COLO668 (cell line): ENCODE data around the gene C1QL1.

Source experiments
- DNase-seq: peaks from one replicate; lab custom pipeline; 2025; ENCODE audit not compliant: unreplicated experiment; lab: John Stamatoyannopoulos, UW

C1QL1 gene

GRCh38 chr17:44968225-44969143, at the start of gene C1QL1:
TSS of gene C1QL1 (minus strand) at chr17:44968303. CDS start at chr17:44968048, 255 bp downstream.
- DNase-seq: peak; percentile 85

- DNase-seq: no peak
These were observed 48.7 kb upstream of the C1QL1 start for GRCh38 chr17:45016823-45017222.

- no peak for DNase-seq
These were observed 48.1 kb upstream of the C1QL1 start for GRCh38 chr17:45016237-45016636.

GRCh38 chr17:45013021-45013997, 45.2 kb upstream of the C1QL1 start:
- DNase-seq: peak; percentile 12

- no peak for DNase-seq
These were observed 43.7 kb upstream of the C1QL1 start for GRCh38 chr17:45011767-45012166.

- DNase-seq: peak; percentile 44
These were observed 41.8 kb upstream of the C1QL1 start for GRCh38 chr17:45009676-45010467.

GRCh38 chr17:45008216-45008615, 40.1 kb upstream of the C1QL1 start:
- peak; percentile 7 for DNase-seq

GRCh38 chr17:45006927-45007461, 38.9 kb upstream of the C1QL1 start:
- DNase-seq: no peak

- DNase-seq: no peak
These were observed 37.6 kb upstream of the C1QL1 start for GRCh38 chr17:45005700-45006099.

GRCh38 chr17:45004388-45004787, 36.3 kb upstream of the C1QL1 start:
- no peak for DNase-seq

- DNase-seq: no peak
These were observed 35.8 kb upstream of the C1QL1 start for GRCh38 chr17:45003877-45004276.

- DNase-seq: peak; percentile 39
These were observed 33.2 kb upstream of the C1QL1 start for GRCh38 chr17:45001310-45001709.

GRCh38 chr17:44999433-44999832, 31.3 kb upstream of the C1QL1 start:
- DNase-seq: no peak

- DNase-seq: no peak
These were observed 30.5 kb upstream of the C1QL1 start for GRCh38 chr17:44998646-44999045.

GRCh38 chr17:44997733-44998520, 29.8 kb upstream of the C1QL1 start:
- peak; percentile 6 for DNase-seq

GRCh38 chr17:44996304-44996703, 28.2 kb upstream of the C1QL1 start:
- no peak for DNase-seq

- no peak for DNase-seq
These were observed 27.4 kb upstream of the C1QL1 start for GRCh38 chr17:44995436-44996001.

- no peak for DNase-seq
These were observed 24.3 kb upstream of the C1QL1 start for GRCh38 chr17:44992242-44992939.

- no peak for DNase-seq
These were observed 22.9 kb upstream of the C1QL1 start for GRCh38 chr17:44990994-44991393.
